ENCODE results near the gene PILRB. TPM values are rescaled to one million over a fixed set of nuclear protein-coding genes. Genes with fewer than 3 reads are reported as not detected.
A peak's percentile ranks its signal among the peaks of the same experiment; 100 is the strongest.
"Not testable (repeated sequence)": the region's sequence is repeated elsewhere in the genome, so short reads cannot be mapped to it uniquely, and the experiment has no call there.

The PILRB gene
- total and polyA plus RNA-seq, 2 experiments from 2014 or later = 10.7 to 10.8 TPM

GRCh38 chr7:100335566-100336466, 22.1 kb upstream of the PILRB start:
- H3F3A ChIP-seq (ENCODE audit: insufficient read depth); H3K27me3 ChIP-seq (replicated peaks; ENCODE audit: insufficient read depth); H3K4me1 ChIP-seq (ENCODE audit: insufficient read depth); H3K36me3 ChIP-seq (ENCODE audit: low read depth); H3K9me2 ChIP-seq (ENCODE audit: insufficient read depth); in situ Hi-C loops (cut with MboI); H4K20me1 ChIP-seq (ENCODE audit: insufficient read depth); H3K9me3 ChIP-seq (ENCODE audit: low read depth): not testable (repeated sequence)
- H3K79me2 ChIP-seq (ENCODE audit: insufficient read depth) = peaks cover 60% of the 10 kb centered on the region
- peak; percentile 92 for DNase-seq
- peak overlapping the region; percentile 92 for H3K27ac ChIP-seq
- peak overlapping the region; percentile 97 for H3K9ac ChIP-seq
- H2AFZ ChIP-seq = peak overlapping the region; percentile 74
- H3K4me3 ChIP-seq = peak overlapping the region; percentile 98
- H3K4me2 ChIP-seq (ENCODE audit: unreplicated experiment) = peak overlapping the region; percentile 90
- WGBS, 2 experiments (ENCODE audit: low coverage in 1 of 2, low lambda C conversion rate in 2 of 2, missing lambda C conversion rate in 2 of 2) = 1% methylated on average over 77 to 85 of the region's 85 CpGs

- H3K36me3 ChIP-seq (ENCODE audit: low read depth); H3K4me3 ChIP-seq; H3K27ac ChIP-seq; H3K9ac ChIP-seq; H3K4me1 ChIP-seq (ENCODE audit: insufficient read depth); H3F3A ChIP-seq (ENCODE audit: insufficient read depth); in situ Hi-C loops (cut with MboI); H3K9me3 ChIP-seq (ENCODE audit: low read depth); H2AFZ ChIP-seq; H3K4me2 ChIP-seq (ENCODE audit: unreplicated experiment); H3K27me3 ChIP-seq (replicated peaks; ENCODE audit: insufficient read depth); H4K20me1 ChIP-seq (ENCODE audit: insufficient read depth); H3K9me2 ChIP-seq (ENCODE audit: insufficient read depth): not testable (repeated sequence)
- H3K79me2 ChIP-seq (ENCODE audit: insufficient read depth) = peaks cover 62% of the 10 kb centered on the region
- peak; percentile 15 for DNase-seq
- WGBS, 2 experiments (ENCODE audit: low coverage in 1 of 2, low lambda C conversion rate in 2 of 2, missing lambda C conversion rate in 2 of 2) = 91 to 93% methylated on average over 14 to 15 of the region's 15 CpGs
Observed at GRCh38 chr7:100338083-100338696, 19.7 kb upstream of the PILRB start.

DNA sequence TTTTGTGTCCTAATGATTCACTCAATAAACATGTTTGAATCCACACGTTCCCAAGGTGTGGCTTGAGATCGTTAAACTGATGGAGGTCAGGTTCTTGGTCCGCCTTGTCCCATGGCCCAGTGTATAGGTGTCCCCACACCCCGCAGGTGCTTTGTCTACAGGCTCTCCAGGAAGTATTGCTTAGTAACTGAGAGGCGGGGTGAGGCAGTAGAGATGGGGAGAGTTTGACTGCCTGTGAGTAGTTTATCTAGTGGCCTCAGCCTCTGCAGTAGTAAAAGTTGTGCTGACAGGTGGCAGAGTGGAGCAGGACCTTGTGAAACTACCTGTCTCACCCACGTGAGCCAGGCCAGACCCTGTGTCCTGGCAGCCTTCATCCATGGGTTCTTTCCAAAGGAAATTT, 16.6 kb upstream of the PILRB start:
- H3K36me3 ChIP-seq (ENCODE audit: low read depth); H3K9me2 ChIP-seq (ENCODE audit: insufficient read depth); DNase-seq; H2AFZ ChIP-seq; H3K4me3 ChIP-seq; in situ Hi-C loops (cut with MboI); H4K20me1 ChIP-seq (ENCODE audit: insufficient read depth); H3K9ac ChIP-seq; H3K4me2 ChIP-seq (ENCODE audit: unreplicated experiment); H3K9me3 ChIP-seq (ENCODE audit: low read depth); H3K27ac ChIP-seq; H3K27me3 ChIP-seq (replicated peaks; ENCODE audit: insufficient read depth): not testable (repeated sequence)
- H3F3A ChIP-seq (ENCODE audit: insufficient read depth) = peaks cover 13% of the 10 kb centered on the region; the same call in 1 of the 2 replicates
- whole genome bisulfite sequencing, 2 experiments (ENCODE audit: low coverage in 1 of 2, low lambda C conversion rate in 2 of 2, missing lambda C conversion rate in 2 of 2) = 75 to 79% methylated on average over 6 of the region's 6 CpGs
- peaks cover 45% of the 10 kb centered on the region for H3K79me2 ChIP-seq (ENCODE audit: insufficient read depth)
- H3K4me1 ChIP-seq (ENCODE audit: insufficient read depth) = peaks cover 13% of the 10 kb centered on the region

GRCh38 chr7:100342765-100343164, 15.2 kb upstream of the PILRB start:
- in situ Hi-C loops (cut with MboI) = no loop called here

GRCh38 chr7:100344124-100344559, 13.8 kb upstream of the PILRB start:
- in situ Hi-C loops (cut with MboI) = not testable (repeated sequence)

More at GRCh38 chr7:100342765-100343164, 15.2 kb upstream of the PILRB start:
- Histone ChIP-seq H2AFZ (no peak overlapping the region), H3K27ac (no peak overlapping the region), H3K9me2 (ENCODE audit: insufficient read depth) (no peaks in the 10 kb centered on the region), H3K79me2 (ENCODE audit: insufficient read depth) (peaks cover 33% of the 10 kb centered on the region), H3K9ac (no peak overlapping the region), H3F3A (ENCODE audit: insufficient read depth) (peaks cover 13% of the 10 kb centered on the region; the same call in 1 of the 2 replicates), H3K4me3 (no peak overlapping the region), H3K4me1 (ENCODE audit: insufficient read depth) (peaks cover 6% of the 10 kb centered on the region; the same call in 1 of the 2 replicates), H4K20me1 (ENCODE audit: insufficient read depth) (no peaks in the 10 kb centered on the region), H3K27me3 (replicated peaks; ENCODE audit: insufficient read depth) (no peaks in the 10 kb centered on the region), H3K9me3 (ENCODE audit: low read depth) (no peaks in the 10 kb centered on the region), H3K4me2 (ENCODE audit: unreplicated experiment) (no peak overlapping the region), H3K36me3 (ENCODE audit: low read depth) (peaks cover 20% of the 10 kb centered on the region)
- DNase-seq = no peak
- WGBS, 2 experiments (ENCODE audit: low coverage in 1 of 2, low lambda C conversion rate in 2 of 2, missing lambda C conversion rate in 2 of 2) = 55 to 60% methylated on average over 6 of the region's 6 CpGs
- TF ChIP-seq EZH2 (IDR thresholded peaks at IDR 0.05; ENCODE audit: insufficient read depth, poor library complexity, severe bottlenecking) (no peak), EZH2phosphoT487 (IDR thresholded peaks at IDR 0.05; ENCODE audit: insufficient read depth, low read depth) (no peak)

GRCh38 chr7:100344560-100345287, 13.2 kb upstream of the PILRB start:
- Histone ChIP-seq H3K36me3 (ENCODE audit: low read depth) (peaks cover 34% of the 10 kb centered on the region; the same call in 1 of the 2 replicates), H3K79me2 (ENCODE audit: insufficient read depth) (peaks cover 14% of the 10 kb centered on the region), H3K4me2 (ENCODE audit: unreplicated experiment) (peak overlapping the region; percentile 7), H3F3A (ENCODE audit: insufficient read depth) (peaks cover 13% of the 10 kb centered on the region; the same call in 1 of the 2 replicates), H3K9ac (peak overlapping the region; percentile 33), H3K27ac (peak overlapping the region; percentile 63)
- H2AFZ ChIP-seq; H3K4me1 ChIP-seq (ENCODE audit: insufficient read depth); H4K20me1 ChIP-seq (ENCODE audit: insufficient read depth); H3K9me2 ChIP-seq (ENCODE audit: insufficient read depth); H3K9me3 ChIP-seq (ENCODE audit: low read depth); H3K27me3 ChIP-seq (replicated peaks; ENCODE audit: insufficient read depth); in situ Hi-C loops (cut with MboI); H3K4me3 ChIP-seq: not testable (repeated sequence)
- 58 to 60% methylated on average over 8 to 10 of the region's 13 CpGs for whole genome bisulfite sequencing, 2 experiments (ENCODE audit: low coverage in 1 of 2, low lambda C conversion rate in 2 of 2, missing lambda C conversion rate in 2 of 2)
- peak; percentile 67 for DNase-seq

More at GRCh38 chr7:100344124-100344559, 13.8 kb upstream of the PILRB start:
- H3K4me2 ChIP-seq (ENCODE audit: unreplicated experiment); H3K27ac ChIP-seq; H3K4me1 ChIP-seq (ENCODE audit: insufficient read depth); H3K9ac ChIP-seq; H3K4me3 ChIP-seq; H4K20me1 ChIP-seq (ENCODE audit: insufficient read depth); H3K27me3 ChIP-seq (replicated peaks; ENCODE audit: insufficient read depth); H3K9me2 ChIP-seq (ENCODE audit: insufficient read depth); H2AFZ ChIP-seq; DNase-seq; H3K9me3 ChIP-seq (ENCODE audit: low read depth): not testable (repeated sequence)
- Histone ChIP-seq H3K36me3 (ENCODE audit: low read depth) (peaks cover 28% of the 10 kb centered on the region; the same call in 1 of the 2 replicates), H3F3A (ENCODE audit: insufficient read depth) (peaks cover 13% of the 10 kb centered on the region; the same call in 1 of the 2 replicates), H3K79me2 (ENCODE audit: insufficient read depth) (peaks cover 20% of the 10 kb centered on the region)
- 78 to 81% methylated on average over 3 to 4 of the region's 4 CpGs for WGBS, 2 experiments (ENCODE audit: low coverage in 1 of 2, low lambda C conversion rate in 2 of 2, missing lambda C conversion rate in 2 of 2)
